GM19025 (cell line): ENCODE data around the gene NOXA1.
"Not testable (repeated sequence)": the region's sequence is repeated elsewhere in the genome, so short reads cannot be mapped to it uniquely, and the experiment has no call there.

Source experiments
- ATAC-seq: cut with Tn5 transposase; IDR thresholded peaks from one replicate; pipeline ENCODE4 v1.9.1; 2021; ENCODE audit warnings: mild to moderate bottlenecking, low read depth, moderate library complexity; ENCODE audit not compliant: unreplicated experiment

The NOXA1 gene

DNA sequence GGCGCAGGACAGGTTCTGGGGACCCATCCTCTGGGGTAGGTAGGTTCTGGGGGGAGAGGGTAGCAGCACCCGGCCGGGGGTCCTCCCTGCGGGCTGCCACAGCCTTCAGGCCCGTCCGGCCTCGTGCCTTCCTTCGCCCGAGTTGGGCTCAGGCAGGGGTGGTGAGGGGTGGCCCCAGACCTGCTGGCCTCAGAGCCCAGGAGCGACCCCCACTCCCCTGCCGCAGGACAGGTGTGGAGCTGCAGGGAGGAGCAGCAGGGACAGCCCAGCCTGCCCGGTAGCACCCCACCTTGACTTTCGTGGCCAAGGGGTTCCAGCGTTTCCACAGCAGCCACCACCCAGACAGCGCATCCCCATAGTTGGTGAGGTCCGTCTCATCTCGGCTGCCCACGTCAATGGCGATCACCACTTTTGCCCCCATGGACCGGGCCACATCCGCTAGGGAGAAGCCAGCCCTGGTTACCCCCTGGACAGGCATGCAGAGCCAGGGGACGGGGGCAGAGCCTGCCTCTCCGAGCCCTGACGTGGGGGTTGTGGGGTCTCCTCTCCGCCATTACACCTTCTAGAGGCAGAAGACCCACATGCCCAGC, 39.3 kb downstream of the NOXA1 start:
- no peak for ATAC-seq

GRCh38 chr9:137462986-137463930, 40.1 kb downstream of the NOXA1 start:
- ATAC-seq: no peak

GRCh38 chr9:137463931-137464290, 40.7 kb downstream of the NOXA1 start:
- no peak for ATAC-seq

- ATAC-seq: no peak
These were observed 41.3 kb downstream of the NOXA1 start for GRCh38 chr9:137464291-137464999.

- no peak for ATAC-seq
These were observed 42.0 kb downstream of the NOXA1 start for GRCh38 chr9:137465000-137465719.

DNA sequence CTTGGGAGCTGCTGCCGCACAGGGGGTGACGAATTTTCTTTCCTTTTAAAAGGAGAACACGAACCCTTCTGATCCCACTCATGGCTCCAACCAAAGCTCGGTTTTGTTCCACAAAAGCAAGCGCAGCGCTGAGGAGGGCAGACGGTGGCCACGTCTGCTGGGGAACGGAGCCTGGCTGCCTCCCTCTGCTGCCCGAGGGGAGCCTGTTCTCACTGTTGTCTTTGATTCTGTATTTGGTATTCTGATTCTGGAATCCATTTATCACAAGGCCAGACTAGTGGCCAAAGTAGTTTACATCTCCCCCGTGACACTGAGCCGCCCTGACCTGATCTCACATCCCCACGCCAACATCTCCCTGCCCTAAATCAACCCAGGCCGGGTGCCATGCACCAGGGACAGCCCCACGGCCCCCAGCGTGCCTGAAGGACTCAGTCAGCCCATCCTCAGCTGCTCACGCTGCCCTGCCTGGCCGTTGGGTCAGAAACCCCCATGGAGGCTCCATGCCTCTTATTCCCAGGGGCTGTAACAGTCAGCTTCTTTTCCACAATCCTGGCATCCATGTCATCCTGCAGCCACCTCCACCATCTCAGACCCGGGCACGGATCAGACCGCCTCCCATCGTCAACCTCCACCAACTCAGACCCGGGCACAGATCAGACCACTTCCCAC, 42.7 kb downstream of the NOXA1 start:
- ATAC-seq: no peak

DNA sequence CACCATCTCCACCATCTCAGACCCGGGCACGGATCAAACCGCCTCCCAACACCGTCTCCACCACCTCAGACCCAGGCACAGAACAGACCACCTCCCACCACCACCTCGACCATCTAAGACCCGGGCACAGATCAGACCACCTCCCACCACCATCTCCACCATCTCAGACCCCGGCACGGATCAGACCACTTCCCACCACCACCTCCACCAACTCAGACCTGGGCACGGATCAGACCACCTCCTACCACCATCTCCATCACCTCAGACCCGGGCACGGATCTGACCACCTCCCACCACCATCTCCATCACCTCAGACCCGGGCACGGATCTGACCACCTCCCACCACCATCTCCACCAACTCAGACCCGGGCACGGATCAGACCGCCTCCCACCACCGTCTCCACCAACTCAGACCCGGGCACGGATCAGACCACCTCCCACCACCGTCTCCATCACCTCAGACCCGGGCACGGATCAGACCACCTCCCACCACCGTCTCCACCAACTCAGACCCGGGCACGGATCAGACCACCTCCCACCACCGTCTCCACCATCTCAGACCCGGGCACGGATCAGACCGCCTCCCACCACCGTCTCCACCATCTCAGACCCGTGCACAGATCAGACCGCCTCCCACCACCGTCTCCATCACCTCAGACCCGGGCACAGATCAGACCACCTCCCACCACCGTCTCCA, 43.3 kb downstream of the NOXA1 start:
- ATAC-seq: not testable (repeated sequence)

GRCh38 chr9:137467161-137467581, 44.0 kb downstream of the NOXA1 start:
- no peak for ATAC-seq

GRCh38 chr9:137467896-137468295, 44.7 kb downstream of the NOXA1 start:
- no peak for ATAC-seq

- no peak for ATAC-seq
These were observed 47.6 kb downstream of the NOXA1 start for GRCh38 chr9:137470785-137471184.

- no peak for ATAC-seq
These were observed 51.1 kb downstream of the NOXA1 start for GRCh38 chr9:137474271-137474670.

DNA sequence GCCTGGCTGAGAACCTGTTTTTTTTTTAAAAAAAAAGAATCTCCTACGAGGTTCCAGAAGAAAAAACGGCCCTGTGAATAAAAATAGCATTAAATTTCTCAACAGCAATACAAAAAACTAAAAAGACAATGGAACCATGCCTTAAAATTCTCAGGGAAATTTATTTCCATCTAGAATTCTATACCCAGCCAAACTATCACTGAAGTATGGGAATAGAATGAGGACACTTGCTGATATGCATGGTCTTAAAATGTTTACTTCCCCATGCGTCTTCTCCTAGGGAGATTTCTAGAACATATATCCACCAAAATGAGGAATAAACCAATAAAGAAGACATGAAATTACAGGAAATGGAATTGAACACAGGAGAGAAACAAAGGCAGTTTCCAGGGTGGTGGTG, 52.5 kb downstream of the NOXA1 start:
- no peak for ATAC-seq

DNA sequence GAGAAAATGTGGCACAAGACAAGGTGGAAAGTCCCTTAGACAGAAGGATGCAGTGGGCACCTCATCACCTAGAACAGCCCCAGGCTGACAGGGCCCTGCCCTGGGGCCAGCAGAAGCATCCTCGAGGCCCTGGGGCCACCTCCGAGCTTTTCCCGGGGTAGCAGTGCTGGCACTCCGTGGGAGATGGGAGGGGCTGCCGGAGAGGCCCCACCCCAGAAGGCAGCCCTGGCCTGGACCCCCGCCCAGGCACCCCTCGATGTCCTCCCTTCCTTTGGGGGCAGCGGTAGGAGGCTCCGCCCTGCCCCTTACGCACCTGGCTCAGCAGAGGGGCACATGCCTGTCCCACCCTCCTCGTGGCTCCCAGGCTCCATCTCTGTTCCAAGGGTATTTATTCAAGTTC, 53.7 kb downstream of the NOXA1 start:
- no peak for ATAC-seq

- ATAC-seq: no peak
These were observed 54.8 kb downstream of the NOXA1 start for GRCh38 chr9:137477778-137478612.

GRCh38 chr9:137478613-137478961, 55.4 kb downstream of the NOXA1 start:
- no peak for ATAC-seq

DNA sequence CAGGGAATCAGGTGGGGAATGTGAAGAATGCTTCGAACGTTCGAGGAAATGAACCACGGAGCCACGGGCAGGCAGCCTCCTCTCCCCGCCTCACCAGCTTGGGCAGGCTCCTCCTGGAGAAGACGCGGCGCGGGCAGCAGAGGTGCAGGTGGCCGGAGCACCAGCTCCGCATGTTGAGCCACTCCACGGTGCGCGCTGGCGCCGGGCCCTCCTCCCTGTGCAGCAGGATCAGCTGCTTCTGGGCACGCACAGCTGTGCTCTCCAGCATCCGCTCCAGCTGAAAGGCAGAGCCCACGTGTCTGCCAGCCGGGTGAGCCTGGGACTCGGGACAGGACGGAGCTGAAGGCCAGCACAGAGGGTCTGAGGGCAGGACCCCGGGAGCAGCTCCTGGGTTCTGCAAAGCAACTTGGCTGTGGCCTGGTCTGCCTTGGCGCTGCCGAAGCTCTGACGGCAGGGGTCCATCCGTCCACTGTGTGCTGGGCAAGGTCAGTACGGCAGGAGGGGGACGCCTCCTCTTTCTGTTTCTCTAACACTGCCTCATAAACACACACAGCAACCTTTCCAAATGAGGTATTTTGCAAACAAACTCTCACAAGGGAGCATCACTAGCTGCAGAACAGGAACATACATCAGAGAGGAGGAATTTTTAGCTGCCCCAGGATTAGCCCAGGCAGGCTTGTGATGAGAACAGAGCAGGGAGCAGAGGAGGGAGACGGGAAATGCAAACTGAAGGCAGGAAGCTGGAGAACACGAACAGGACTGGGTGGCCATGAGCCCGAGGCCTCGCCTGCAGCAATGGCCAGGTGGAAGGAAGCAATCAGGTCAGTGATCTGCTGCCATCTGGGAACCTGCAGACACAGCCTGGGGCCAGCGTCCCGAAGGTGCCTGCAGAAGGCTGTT, 56.0 kb downstream of the NOXA1 start:
- no peak for ATAC-seq

DNA sequence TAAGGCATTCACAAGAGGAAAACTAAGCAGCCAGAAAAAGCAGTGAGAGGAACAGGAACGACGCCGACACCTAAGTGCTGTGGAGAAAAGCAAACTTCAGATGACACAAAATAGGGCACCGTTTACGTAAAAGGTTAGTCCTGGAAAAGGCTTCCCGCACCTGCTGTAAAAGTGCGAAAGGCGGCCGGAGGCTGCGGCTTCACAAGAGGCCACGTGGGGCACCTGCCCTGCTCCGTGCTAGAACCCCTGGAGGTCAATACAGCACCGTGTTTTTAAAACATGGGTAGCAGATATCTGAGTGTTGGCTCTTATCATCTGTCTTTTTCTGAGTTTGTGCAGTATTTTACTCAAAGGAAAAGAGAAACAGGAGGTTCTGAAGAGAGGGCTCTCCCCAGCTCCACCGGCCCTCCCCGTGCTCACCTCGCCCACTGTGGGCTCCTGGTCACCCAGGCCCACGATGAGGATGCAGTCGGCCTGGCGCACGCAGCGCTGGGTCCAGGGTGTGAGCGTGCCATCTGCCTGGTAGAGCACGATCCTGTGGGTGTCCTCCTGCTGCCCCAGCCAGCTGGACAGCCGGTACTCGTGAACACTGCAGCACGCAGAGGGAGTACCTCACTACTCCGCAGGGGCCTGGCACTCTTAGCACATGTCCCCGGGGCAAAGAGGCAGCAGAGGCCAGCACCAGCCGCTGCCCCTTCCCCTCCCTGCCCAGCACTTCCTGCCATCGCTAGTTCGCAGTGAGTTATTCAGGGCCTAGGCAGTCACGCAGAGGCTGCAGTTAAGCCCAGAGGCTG, 56.9 kb downstream of the NOXA1 start:
- no peak for ATAC-seq
